ENCODE results near the gene GBP1. TPM values are rescaled to one million over a fixed set of nuclear protein-coding genes. Genes with fewer than 3 reads are reported as not detected.
A peak's percentile ranks its signal among the peaks of the same experiment; 100 is the strongest.

The GBP1 gene
- total and polyA plus RNA-seq, 10 of the 15 experiments (the other 5 are each of a cell fraction or from before 2014, with no cell fraction given): 1.5 to 8.7 (median 5.0) TPM

DNA sequence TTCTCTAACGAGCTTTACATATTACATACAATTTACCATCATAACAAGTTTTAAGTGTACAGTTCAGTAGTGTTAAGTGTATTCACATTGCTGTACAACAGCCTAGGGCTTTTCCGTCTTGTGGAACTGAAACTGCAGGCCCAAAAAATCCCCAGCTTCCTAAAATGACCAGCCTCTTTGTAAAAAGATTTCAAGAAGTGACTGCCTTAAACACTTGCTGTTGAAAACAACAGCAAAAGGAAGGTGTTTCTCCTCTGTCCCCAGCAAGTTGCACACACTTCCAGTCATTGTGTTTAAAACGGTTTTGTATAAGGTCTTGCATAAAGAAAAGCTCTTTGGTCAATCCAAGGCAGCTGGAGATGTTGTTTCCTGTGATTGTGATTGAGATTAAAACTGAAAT lies 16.0 kb upstream of the GBP1 start (continued):
- TF ChIP-seq, protein P1, sequence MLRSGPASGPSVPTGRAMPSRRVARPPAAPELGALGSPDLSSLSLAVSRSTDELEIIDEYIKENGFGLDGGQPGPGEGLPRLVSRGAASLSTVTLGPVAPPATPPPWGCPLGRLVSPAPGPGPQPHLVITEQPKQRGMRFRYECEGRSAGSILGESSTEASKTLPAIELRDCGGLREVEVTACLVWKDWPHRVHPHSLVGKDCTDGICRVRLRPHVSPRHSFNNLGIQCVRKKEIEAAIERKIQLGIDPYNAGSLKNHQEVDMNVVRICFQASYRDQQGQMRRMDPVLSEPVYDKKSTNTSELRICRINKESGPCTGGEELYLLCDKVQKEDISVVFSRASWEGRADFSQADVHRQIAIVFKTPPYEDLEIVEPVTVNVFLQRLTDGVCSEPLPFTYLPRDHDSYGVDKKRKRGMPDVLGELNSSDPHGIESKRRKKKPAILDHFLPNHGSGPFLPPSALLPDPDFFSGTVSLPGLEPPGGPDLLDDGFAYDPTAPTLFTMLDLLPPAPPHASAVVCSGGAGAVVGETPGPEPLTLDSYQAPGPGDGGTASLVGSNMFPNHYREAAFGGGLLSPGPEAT (IDR thresholded peaks at IDR 0.05; ENCODE audit: low read depth): peak; percentile 18; the same call in 1 of the 2 replicates
- no peak for TF ChIP-seq SMAD1 (IDR thresholded peaks at IDR 0.05; ENCODE audit: low read depth, partially characterized antibody)
- no peak for TF ChIP-seq STAT1 (conservative IDR thresholded peaks at IDR 0.05)
- TF ChIP-seq IRF4 (IDR thresholded peaks at IDR 0.05; ENCODE audit: low read depth, low read length): 0 out of 2 replicates have a peak, but pooled peaks have one; percentile 38
- TF ChIP-seq MEF2A (IDR thresholded peaks at IDR 0.05; ENCODE audit: insufficient read depth, low read depth, low read length): 0 out of 2 replicates have a peak, but pooled peaks have one; percentile 36
- TF ChIP-seq, protein P2, sequence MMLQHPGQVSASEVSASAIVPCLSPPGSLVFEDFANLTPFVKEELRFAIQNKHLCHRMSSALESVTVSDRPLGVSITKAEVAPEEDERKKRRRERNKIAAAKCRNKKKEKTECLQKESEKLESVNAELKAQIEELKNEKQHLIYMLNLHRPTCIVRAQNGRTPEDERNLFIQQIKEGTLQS (IDR thresholded peaks at IDR 0.05; ENCODE audit: borderline replicate concordance, extremely low read depth, low read depth, low read length): no peak
- TF ChIP-seq SREBF1 (IDR thresholded peaks at IDR 0.05; ENCODE audit: low read length): no peak
- 0 out of 2 replicates have a peak, but pooled peaks have one; percentile 19 for TF ChIP-seq JUNB (IDR thresholded peaks at IDR 0.05)
- 0 out of 4 replicates have a peak, but pooled peaks of 1 of the 2 experiments have one; percentile 18 for TF ChIP-seq ETV6 (conservative IDR thresholded peaks at IDR 0.05 in 1 of 2, IDR thresholded peaks at IDR 0.05 in 1 of 2; ENCODE audit: borderline replicate concordance in 1 of 2, low read depth in 1 of 2)
- 0 out of 2 replicates have a peak, but pooled peaks have one; percentile 16 for TF ChIP-seq BCL11A (IDR thresholded peaks at IDR 0.05; ENCODE audit: low read depth, low read length)
- TF ChIP-seq NRF1 (conservative IDR thresholded peaks at IDR 0.05; ENCODE audit: low read depth, low read length): no peak
- TF ChIP-seq, protein P3, sequence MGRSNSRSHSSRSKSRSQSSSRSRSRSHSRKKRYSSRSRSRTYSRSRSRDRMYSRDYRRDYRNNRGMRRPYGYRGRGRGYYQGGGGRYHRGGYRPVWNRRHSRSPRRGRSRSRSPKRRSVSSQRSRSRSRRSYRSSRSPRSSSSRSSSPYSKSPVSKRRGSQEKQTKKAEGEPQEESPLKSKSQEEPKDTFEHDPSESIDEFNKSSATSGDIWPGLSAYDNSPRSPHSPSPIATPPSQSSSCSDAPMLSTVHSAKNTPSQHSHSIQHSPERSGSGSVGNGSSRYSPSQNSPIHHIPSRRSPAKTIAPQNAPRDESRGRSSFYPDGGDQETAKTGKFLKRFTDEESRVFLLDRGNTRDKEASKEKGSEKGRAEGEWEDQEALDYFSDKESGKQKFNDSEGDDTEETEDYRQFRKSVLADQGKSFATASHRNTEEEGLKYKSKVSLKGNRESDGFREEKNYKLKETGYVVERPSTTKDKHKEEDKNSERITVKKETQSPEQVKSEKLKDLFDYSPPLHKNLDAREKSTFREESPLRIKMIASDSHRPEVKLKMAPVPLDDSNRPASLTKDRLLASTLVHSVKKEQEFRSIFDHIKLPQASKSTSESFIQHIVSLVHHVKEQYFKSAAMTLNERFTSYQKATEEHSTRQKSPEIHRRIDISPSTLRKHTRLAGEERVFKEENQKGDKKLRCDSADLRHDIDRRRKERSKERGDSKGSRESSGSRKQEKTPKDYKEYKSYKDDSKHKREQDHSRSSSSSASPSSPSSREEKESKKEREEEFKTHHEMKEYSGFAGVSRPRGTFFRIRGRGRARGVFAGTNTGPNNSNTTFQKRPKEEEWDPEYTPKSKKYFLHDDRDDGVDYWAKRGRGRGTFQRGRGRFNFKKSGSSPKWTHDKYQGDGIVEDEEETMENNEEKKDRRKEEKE (IDR thresholded peaks at IDR 0.05): no peak
- TF ChIP-seq TBL1XR1 (IDR thresholded peaks at IDR 0.05; ENCODE audit: low read depth, low read length): no peak
- TF ChIP-seq IKZF1 (conservative IDR thresholded peaks at IDR 0.05): peak; percentile 37
- TF ChIP-seq ASH2L (IDR thresholded peaks at IDR 0.05; ENCODE audit: borderline replicate concordance, low read depth): no peak
